HG02870 (cell line): ENCODE data around the gene NAA80.
"Not testable (repeated sequence)": the region's sequence is repeated elsewhere in the genome, so short reads cannot be mapped to it uniquely, and the experiment has no call there.

Source experiments
- ATAC-seq: cut with Tn5 transposase; IDR thresholded peaks from one replicate; pipeline ENCODE4 v1.9.1; 2021; ENCODE audit warnings: mild to moderate bottlenecking, moderate library complexity; ENCODE audit not compliant: unreplicated experiment

Gene NAA80

DNA sequence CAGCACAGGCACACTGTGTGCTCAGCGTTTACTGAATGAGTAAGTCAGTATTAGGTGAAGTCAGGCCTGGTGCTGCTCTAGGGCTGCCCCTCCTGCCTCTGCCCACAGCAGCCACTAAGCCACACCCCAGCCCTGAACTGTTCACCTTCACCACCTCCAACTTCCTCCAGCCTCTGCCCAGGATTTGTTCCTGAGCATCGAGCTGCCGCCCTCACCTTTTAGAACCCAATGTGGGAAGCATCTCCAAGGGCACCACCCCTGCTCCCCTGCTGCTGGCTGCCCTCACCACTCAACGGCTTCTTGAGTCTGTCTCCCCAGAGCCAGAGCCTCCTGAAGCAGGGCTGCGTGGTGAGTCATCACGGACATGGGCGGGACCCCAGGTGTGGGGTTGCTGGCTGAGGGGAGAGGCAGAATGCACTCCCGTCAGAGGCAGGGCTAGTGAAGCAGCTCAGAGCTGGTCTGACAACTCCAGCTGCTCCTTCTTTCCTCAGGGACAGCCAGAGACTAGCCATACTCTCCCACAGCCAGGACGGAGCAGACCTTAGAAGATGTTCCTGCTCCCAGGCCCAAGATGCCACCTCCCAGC is 17.5 kb upstream of the NAA80 start:
- no peak for ATAC-seq

DNA sequence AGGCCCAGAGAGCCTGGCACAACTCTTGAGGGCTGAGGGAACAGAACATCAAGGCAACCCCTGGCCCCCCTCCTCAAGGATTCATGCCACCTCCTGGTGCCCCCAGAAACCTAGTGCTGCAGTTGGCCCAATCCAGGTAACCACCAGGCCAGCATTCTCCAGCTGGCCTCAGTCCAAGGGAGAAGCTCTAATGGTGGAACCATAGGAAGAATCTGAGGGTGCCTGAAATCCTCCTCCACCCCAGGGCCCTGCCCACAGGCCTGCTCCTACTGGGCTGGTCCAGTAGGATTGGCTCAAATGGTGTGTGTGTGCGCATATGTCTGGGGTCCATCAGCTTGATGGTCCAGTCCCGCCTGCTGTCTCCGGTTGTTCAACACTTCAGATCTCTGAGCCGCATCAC is 15.6 kb upstream of the NAA80 start:
- ATAC-seq: no peak

DNA sequence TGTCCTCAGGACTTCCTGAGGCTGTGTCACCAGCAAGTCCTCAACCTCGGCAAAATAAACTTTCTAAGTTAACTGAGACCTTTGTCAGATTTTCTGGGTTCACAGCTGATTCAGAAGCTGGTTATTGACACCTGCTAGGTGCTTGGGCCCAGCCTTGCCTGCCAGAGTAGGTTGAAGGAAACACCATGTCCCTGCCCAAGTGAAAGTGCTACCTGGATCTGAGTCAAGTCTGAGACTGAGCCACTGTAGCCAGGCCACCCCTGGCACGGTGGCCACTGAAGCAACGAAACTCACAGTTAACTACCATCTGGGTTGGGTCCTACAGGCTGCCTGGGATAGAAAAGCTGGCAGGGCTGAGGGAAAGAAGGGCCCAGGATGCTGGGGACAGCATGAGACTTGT is 15.1 kb upstream of the NAA80 start:
- no peak for ATAC-seq

DNA sequence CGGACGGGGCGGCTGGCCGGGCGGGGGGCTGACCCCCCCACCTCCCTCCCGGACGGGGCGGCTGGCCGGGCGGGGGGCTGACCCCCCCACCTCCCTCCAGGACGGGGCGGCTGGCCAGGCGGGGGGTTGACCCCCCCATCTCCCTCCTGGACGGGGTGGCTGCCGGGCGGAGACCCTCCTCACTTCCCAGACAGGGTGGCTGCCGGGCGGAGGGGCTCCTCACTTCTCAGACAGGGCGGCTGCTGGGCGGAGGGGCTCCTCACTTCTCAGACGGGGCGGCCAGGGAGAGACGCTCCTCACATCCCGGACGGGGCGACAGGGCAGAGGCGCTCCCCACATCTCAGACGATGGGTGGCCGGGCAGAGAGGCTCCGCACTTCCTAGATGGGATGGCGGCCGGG is 12.8 kb upstream of the NAA80 start:
- ATAC-seq: not testable (repeated sequence)

DNA sequence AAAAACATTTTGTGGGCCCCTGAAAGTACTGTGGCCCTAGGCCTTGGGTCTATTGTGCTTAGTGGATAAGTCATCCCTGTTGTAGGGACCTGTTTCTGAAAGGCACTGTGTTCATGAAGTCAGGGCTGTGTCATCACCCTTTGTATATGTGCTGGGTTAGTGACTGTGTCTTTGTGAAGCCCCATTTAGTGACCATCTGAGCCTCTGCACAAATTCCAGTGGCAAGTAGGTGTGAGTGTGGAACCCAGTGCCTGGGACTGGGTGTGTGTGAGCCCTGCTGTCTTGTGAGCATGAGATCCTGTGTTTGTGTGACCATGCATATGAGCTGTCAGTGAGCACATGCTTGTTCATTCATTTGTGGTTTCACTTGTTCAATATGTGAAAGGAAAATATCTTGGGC is 5.4 kb upstream of the NAA80 start:
- ATAC-seq: no peak

DNA sequence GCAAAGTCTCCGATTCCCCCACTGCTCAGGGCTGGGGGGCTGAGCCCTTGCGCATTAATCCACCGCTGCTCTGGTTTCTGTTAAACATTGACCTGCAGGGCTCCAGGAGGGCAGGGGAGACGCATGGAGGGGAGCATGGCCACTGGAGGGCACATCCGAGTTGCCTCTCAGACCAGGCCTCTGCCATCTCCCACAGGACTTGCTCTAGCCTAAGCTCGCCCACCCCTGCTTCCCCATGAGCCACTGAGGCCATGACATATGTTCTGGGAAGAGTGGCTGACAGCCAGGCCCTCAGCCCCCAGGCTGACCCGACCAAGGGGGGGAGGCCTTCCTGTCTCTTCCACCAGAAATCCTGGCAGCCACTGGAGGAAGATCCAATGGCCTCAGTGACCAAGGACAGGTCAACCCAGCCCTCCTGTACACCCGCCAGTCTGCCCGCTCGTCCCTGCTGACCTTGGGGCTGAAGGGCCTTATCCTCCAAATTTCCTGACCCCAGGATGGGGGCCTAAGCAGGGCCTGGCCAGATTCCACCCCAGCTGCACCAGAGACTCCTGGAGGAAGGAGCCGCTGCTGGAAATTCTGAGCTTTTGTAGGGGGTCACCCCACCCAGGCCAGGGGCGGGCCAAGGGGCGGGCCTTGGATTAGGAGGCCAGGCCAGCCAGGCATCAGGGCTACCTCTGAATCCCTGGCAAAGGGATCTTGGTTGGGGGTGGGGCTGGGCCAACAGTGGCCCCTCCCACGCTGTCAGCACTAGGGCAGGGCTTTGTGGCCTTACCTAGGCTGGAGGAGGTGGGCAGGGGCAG is 4.0 kb upstream of the NAA80 start, which contains the start of gene HYAL1:
Gene HYAL1 (minus strand): TSS at position 562 of the 803 bp plus-strand sequence. CDS start 618 bp downstream, outside the sequence.
- no peak for ATAC-seq

DNA sequence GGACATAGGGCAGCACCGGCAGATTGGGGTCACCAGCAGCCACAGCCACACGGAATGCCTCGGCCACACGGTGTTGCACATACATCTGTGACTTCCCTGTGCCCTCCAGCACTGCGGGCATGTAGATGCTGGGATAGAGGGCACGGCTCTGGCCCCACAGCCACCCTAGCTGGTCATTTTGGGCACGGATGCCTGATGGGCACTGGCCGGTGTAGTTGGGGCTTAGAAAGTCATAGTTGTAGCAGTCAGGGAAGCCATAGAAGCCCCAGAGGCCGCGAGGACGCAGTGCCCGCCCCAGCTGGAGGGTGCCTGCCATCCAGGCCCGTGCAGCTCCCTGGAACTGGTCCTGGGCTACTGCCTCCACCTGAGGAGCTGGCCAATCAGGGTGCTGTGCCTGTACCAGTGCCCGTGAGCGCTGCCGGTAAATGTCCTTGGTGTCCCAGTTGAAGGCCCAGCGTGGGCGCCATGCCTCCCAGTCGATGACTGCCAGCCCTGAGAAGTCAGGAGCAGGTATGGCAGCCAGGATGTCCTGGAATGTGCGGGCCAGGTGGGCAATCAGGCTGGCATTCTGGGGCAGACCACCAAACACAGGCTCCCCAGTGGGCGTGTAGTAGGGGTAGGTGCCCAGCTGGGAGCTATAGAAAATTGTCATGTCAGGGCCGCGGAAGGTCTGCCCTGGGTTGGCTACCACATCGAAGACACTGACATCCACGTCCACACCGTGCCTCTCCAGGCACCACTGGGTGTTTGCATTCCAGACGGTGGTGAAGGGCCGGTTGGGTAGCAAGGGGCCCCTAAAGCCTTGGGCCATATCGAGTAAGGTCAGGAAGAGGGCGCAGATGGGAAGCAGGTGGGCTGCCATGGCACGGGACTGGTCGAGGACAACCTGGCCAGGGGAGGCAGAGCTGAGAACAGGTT is 3.1 kb upstream of the NAA80 start:
- ATAC-seq: no peak

DNA sequence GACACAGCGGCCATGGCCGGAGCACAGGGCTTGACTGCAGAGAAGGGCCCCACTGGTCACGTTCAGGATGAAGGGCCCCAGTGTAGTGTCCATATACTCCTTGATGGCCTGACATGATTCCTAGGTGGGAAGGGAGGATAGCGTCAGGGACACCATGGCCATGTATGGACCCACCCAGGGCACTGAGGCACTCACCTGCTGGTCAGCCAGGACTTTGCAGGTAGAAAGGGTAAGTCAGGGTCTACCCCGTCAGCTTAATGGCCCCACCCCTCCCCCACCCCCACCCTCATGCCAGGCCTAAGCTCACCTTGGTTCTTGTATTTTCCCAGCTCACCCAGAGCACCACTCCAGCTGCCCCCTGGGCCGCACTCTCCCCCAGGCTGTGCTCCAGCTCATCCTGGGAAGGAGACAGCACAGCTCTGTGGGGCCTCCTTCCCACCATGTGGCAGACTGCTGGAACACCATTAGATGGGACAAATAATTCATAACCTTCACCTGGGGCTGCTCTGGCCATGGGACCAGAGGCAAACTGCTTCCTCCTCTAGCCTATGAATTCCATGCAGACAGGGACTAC is 1.6 kb upstream of the NAA80 start:
- no peak for ATAC-seq

DNA sequence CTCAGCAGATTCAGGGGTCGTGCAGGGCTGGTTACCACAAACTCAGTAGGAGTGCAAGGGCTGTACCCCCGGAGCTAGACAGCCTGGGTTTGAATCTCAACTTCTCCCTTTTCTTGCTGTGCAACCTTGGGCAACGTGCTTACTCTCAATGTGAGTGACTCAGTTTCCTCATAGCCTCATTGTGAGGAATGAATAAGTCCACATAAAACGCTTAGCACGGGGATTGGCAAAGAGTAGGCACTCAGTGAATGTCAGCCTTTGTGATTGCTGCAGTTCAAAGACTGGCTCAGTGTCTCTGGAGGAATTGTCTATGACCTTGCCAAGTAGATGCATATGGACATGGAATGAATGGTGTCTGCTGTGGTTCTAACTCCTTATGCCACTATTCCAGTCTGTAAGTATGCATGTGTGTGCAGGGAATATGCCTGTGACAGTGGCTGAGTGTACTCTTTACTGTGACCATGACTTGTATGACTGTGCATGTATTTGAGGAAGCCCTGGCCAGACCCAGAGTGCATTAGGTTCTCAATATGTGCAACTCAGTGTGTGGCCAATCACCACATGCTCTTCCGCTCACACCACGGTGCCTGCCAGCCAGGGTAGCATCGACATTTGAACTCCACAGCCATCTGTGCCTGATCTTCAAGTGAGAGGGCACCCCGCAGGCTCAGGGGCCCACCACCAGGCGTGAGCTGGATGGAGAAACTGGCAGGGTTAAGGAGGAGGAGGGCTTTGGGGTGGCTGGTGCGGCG is 900 bp upstream of the NAA80 start:
- ATAC-seq: no peak

DNA sequence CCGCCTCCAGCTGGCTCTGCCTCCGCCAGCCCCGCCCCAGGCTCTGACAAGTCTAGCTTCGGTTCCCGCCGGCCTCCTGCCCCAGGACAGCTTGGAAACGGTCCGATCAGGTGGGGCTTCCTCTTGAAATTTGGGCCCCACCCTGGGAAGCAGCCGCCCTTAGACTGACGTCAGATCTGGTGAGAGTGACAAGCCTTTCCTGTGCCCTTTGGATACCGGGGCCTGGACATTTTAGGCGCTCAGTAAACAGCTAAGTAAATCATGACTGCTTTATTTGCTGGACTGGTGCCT is 378 bp upstream of the NAA80 start:
- ATAC-seq: no peak

DNA sequence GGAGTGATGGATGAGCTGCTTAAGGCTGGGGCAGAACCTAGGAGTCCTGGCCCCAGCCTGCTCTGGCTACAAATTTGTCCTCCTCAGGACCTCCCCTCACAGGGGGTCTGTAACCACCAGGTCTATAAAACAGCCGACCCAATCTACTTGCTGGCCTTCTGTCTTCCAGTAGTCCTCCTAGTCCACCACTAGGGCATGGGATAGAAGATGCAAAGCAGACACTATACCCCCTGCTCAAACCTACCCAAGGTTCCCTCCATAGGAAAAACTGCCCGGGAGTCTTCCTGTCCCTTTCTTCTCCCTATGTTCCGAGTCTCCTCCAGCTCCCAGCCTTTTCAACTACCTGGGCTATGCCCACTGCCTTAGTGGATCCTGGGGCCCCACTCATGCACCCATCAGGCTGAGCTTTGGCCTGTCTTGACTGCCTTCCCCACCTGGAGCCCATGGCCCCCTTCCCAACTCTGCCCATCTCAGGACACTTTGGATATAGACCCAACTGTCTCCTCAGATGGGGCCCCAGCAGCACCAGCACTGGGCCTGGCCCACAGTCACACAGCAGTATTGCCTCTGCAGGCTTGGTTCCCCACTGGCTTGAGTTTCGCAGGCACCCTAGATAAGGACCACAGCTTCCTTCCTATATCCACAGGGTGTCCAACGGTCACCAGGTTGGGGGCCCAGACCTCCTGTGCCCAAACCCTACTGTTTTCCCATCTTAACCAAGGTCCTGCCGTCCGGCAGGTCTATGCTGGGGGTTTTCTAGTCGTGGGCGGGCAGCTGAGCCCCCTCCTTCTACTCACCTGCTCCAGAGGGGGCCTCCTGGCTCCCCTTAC is 1.1 kb downstream of the NAA80 start:
- ATAC-seq: no peak

DNA sequence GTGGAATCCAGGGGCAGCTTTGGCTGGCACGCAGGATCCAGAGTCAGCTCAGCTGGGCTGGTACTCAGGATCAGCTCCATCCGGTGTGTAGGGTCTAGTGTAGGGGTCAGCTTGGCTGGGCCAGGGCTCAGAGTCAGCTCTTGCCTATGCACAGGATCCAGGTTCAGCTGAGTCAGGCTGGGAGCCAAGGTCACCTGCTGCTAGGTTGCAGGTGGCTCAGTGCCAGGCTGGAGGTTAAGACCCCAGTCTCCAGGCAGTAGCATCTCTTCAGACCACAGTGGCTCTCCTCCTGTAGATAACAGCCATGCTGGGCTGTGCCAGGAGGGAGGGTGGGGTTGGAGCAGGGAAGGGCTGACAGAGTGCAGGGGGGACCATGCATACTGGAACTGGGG is 1.8 kb downstream of the NAA80 start:
- no peak for ATAC-seq

DNA sequence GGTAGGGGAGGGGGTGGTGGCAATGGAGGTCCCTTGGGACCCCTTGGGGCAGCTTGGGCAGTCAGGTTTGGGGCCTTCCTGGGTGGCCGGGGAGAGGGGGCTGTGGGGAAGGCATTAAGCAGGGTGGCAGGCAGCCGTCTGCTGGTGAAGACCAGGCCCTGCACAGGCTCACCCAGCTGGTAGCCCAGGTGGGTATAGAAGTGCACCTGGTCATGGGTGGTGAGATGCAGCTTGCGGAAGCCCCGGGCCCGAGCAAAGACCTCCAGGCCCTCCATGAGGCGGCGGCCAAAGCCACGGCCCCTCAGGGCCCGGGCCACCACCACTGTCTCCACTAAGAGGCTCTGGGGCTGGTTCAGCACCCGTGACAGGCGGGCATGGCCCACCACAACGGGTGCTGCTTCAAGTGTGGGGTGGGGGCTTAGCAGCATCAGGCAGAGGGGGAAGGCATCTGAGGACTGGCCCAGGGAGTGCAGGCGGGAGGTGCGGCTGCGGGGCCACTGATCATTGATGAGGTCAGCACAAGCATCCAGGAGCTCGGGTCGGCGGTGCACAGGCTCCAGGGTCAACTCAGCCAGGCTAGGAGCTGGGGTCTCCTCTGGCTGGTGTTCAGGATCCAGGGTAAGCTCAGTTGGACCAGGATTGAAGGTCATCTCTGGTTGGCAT is 2.4 kb downstream of the NAA80 start:
- ATAC-seq: no peak

DNA sequence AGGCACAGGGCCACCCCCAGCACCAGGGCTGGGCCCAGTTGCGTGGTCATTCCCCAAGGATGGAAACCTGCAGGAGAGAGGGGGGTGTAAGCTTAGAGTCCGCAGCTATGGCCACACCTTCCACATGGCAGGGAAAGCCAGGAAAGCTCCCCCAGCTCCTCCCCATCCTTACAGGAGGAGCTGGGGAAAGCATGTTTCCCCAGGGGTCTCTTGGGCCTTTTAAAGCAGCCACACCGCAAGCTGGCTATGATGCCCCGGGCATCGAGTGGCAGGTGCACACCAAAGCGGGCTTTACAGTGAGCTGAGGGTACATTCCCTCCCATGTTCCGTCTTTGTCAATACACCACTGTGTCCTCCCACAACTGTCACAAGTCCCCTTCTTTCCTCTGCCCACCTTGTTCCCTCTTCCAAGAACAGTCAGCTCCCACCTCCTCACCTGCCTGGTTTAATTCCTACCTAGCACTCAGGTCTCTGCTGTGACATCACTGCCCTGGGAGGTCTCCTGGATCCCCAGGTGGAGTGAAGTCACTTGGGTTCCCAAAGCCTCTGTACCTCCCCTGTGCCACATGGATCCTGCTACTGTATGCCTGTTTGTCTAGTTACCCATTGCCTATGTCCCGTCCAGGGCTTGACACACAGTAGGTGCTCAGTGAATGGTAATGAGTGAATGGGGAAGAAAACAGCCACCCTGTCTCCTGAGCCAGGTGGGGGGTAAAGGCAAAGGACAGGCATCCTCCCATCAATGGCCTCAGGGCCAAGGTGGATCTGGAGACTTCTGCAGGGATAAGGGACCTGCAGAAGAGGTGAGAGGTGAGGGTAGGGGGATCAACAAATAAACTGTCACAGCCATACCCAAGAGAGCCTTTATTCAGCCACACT is 3.4 kb downstream of the NAA80 start:
- no peak for ATAC-seq

DNA sequence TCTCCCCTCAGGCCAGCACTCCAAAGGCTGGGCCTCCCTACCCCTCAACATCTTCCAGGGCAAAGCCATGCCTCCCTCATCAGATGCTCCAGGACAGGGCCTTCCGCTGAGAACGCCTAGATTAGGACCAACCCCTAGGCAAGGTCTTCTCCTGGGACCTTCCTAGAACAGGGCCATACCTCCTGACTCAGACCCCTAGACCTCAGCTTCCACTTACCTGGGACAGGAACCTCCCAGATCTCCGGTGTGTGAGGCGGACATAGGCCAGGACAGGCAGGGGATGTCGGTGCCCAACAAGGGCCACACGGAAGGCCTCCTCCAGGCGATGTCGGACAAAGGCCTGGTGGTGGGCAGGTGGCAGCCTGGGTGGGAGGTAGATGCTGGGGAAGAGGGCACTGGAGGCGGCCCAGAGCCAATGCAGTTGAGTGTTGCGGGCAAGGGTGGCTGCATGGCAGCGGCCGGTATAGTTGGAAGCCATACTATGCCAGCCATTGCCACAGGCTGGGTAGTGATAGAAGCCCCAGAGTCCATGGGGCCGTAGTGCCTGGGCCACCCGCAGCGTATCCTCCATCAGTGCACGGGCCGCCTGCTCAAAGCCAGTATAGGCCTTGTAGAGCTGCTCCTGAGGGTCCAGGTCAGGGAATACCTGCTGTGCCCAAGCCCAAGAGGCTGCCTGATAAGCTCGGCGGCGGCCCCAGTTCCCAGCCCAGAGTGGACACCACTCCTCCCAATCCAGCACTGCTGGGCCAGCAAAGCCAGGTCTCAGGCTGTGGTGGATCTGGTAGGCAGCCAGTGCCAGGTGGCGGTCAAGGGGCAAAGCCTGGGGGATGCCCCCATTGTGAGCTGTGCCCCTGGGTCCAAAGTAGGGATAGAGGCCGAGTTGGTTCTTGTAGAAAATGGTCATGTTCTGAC is 4.5 kb downstream of the NAA80 start:
- ATAC-seq: no peak

DNA sequence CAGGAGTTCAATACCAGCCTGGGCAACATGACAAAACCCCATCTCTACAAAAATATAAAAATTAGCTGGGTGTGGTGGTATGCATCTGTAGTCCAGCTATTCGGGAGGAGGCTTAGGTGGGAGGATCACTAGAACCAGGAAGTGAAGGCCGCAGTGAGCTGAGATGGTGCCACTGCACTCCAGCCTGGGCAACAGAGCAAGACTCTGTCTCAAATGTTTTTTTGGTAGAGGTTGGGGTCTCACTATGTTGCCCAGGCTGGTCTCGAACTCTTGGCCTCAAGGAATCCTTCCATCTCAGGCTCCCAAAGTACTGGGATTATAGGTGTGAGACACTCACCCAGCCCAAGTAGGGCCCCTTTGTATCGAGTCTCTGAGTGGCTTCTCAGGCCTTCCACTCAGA is 5.1 kb downstream of the NAA80 start:
- no peak for ATAC-seq

DNA sequence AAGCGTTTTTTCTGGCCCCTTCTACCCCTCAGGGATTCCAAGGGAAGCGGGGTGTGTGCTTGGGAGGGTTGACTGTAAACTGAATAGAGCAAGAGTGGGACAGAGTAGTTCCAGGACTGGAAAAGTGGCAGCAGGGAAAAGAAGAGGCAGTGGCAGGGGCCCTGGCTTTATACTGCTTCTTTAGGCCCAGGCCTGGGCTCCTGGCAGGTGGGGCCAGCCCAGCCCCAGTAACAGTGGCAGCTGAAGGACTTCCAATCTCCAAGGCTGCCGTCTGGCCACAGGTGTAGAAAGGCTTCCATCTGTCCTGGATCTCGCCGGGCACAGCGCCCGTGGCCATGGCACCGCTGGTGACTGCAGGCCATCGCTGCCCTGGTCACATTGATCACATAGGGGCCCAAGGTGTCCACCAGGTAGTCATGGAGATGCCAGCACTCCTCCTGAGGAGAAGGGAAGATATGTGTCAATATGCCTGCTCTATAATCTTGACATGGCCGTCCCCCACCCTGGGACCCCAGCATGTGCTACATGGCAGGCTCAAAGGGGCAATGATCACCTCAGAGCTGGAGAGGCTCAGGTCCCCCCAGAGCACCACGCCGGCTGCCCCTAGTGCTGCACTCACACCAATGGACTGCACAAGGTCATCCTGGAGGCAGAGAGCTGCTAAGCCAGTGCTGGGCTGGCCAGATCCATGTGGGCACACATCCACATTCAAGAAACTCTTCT is 6.0 kb downstream of the NAA80 start:
- no peak for ATAC-seq
